Measurements from ENCODE around the gene PARP14.

GRCh38 chr3:122646146-122646988 lies 34.3 kb upstream of the PARP14 start:
- TF ChIP-seq CTCF (IDR thresholded peaks at IDR 0.05; ENCODE audit: low read length) (no peak), EZH2 (IDR thresholded peaks at IDR 0.05; ENCODE audit: borderline replicate concordance, low read length) (no peak)
